HPDE6-E6E7 (cell line): ENCODE results near the gene ACKR4.
"Not testable (repeated sequence)": the region's sequence is repeated elsewhere in the genome, so short reads cannot be mapped to it uniquely, and the experiment has no call there.

Experiments
- DNase-seq: peaks from one replicate; pipeline ENCODE4 v3.0.0; 2011; ENCODE audit warnings: missing footprints; ENCODE audit errors: extremely low spot score

ACKR4 gene

DNA sequence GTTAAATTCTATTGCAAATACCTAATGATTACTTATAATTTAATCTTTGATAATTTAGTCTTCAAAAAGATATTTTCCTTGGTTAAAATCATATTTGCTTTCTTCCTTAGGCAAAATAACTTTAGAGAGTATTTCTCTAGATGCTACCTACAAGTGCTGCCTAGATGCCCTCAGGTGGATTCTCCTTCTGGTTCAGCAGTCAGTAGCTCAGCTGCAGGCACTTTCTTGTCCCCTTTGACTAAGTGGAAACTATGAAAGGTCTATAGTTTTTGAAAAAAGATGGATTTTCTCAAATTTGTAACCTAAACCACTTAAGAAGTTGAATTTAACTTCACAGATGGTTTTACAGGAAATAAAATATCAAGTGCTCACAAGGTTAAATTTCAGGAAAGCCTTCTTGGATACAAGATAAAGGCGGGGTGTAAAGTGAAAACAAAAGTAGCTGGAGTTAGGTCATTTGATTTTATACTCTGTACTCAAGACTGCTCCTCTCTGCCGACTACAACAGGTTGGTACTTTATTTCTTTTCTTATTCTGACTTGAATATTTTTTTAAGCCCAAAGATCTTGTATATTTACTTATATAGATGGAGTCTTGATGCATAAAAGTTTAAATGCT is at the start of gene ACKR4:
Gene ACKR4 (plus strand): TSS at position 455 of the 618 bp plus-strand sequence. CDS start 3,128 bp downstream, outside the sequence.
- DNase-seq, result no peak

DNA sequence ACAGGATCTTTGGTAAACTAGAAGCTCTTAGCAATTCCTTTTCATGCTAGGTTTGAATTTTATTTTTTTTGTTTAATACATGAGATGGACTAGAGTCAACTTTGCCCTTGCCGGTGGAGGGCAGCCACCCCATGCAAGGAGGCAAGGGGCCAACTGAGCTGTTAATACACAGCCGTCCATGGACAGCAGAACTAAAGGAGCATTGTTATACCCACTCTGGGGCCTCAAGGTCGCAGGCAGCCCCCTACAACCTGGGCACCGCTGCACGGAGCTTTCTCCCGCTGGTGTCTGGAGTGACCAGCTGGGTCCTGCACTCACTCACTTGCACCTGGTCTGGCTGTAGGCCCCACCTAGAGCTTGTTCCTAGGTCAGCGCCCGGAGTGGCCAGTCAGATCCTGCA is 47.9 kb upstream of the ACKR4 start:
- DNase-seq, result no peak

- DNase-seq, result no peak
These were observed 47.0 kb upstream of the ACKR4 start for GRCh38 chr3:132549890-132550578.

DNA sequence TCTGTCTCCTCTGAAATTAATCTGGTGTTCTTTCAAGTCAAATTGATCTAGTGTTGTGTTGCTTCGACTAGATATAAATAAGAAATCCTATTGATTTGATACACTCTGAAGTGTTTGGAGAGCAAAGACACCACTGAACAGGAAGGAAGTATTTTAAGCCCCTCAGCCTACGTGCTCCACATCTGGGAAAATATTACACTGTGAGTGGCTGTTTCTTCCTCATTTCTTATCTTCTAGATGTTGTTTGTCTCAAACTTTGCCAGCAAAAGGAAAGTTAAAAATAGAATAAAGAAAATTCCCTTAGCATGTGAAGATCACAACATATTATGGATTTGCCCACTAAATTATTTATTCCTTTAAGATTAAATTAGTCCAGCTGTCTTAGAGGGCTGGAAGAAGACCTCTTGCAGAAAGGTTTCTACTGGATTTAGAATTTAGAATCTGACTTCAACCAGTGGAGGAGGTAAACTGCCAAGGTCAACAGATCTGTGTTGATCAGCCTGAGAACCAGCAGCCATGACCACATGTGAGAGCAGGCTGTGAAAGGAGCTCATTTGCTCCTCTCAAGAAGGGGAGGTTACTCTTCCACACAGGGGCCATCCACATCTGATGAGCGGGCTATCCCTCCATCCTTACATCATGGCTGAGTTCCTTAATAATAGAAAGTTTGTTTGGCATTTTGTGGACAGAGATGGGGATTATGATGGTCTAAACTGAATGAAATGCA is 46.3 kb upstream of the ACKR4 start:
- DNase-seq, result no peak

GRCh38 chr3:132553826-132554225 is 43.2 kb upstream of the ACKR4 start:
- DNase-seq, result no peak

DNA sequence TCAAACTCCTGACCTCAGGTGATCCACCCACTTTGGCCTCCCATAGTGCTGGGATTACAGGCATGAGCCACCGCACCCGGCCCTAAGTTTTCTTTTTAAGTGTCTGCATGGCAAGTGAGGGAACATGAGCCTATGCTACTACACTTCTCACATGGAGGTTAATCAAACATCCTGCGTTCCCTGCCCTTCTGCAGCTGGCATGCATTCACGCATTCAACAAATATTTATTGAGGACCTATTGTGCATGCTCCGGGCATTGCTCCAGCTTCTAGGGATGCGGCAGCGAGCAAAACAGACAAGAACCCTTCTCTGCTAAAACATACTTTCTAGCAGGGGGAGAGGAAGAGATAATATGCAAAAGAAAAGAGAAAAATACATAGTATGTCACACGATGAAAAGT is 42.6 kb upstream of the ACKR4 start:
- no peak for DNase-seq

DNA sequence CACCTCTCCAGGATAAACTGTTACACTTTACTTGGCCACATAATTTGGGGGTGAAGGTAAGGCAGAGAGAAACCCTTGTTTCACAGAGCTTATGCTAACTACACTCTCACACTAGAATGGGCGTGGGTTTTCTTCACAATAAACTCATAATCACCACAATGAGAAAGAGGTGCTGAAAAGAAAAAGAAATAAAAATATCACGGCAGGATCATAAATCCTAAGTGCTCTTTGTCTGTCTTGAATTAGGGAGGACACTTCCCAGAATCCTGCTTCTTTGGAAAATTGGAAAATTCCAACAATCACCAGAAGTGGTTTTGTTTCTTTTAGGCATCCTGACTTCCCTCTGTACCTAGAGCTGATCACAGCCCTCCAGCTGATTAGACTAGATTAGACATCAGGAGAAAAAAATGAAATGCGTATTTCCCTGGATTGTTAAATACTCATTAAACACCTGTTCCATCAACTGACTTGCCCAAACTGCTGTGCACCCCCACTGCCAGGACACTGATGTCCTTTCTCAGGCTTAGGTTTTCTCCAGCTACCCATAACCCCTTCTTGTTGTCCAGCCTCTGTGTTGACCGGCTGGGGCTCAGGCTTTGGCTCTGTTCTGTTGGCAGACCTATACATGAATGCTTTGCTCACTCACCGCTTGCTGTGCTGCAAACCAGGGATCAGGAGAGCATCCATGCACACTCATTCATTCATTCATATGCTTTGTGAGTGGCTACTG is 41.6 kb upstream of the ACKR4 start:
- no peak for DNase-seq

- DNase-seq, result not testable (repeated sequence)
These were observed 41.1 kb upstream of the ACKR4 start for GRCh38 chr3:132556036-132556386.

DNA sequence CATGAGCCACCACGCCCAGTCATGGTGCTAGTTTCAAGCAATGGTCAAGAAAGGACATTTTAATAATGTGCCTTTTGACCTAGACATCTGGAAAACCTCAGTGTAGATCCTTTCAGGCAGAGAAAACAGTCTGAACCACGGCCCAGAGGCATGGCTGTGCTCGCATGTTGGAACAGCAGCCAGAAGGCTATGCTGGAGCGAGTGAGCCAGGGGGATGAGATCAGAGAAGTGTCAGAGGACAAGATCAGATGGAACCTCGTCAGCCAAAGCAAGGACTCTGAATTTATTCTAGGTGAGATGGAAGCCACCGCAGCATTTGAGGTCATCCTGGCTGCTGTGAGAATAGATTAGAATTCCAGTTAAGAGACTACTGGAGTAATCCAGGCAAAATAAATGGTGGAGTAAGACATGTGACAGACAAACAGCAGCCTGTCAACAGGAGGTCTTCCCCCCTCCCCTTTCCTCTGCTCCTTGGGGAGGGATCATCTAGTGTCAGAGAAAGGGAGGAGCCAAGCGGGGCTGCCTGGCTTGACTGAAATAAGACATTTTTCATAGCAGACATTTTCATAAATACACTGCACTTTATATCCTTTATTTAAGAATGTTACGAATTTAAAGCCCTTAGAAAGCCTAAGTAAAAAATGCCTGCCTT is 40.4 kb upstream of the ACKR4 start:
- no peak for DNase-seq

DNA sequence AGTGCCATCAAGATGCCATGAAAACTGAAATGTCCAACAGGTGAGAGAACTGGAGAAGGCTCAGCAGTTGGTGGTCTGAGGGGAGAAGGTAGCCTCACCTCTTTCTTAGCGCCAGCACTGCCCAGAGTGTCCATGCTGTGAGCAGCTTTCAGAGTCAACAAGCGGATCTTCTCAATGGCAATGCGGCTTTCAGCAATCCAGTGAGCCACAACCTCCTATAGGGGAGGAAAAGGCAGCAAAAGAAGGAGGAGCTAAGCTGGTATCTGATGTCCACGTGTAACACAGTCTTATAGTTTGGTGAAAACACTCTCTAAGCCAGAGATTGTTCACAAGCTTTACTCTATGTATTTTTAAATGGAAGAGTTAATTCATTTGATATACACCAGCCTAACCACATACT is 36.1 kb upstream of the ACKR4 start:
- no peak for DNase-seq

DNA sequence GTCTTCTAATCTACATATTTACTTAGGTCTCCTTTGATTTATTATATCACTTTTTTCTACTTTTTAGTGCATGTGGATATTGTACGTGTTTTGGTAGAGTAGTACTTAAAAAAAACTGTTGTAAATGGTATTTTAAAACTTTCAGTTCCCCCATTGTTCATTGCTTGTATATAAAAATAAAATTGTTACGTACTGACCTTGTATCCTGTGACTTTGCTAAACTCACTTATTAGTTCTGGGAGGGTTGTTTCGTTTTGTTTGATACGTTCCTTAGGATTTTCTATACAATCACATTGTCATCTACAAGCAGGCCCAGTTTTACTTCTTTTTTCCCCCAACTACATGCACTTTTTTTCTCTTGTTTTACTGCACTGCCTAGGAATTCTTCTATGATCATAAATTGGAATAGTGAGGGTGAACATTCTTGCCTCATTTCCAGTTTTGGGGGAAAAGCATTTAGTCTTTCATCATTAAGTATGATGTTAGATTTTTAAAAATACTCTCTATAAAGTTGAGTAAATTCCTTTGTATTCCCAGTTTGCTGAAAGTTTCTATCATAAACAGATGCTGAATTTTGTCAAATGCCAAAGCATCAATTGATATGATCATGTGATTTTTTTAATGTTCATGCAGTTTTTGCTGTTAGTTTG is 33.5 kb upstream of the ACKR4 start:
- no peak for DNase-seq

- no peak for DNase-seq
These were observed 33.0 kb upstream of the ACKR4 start for GRCh38 chr3:132564070-132564465.

DNA sequence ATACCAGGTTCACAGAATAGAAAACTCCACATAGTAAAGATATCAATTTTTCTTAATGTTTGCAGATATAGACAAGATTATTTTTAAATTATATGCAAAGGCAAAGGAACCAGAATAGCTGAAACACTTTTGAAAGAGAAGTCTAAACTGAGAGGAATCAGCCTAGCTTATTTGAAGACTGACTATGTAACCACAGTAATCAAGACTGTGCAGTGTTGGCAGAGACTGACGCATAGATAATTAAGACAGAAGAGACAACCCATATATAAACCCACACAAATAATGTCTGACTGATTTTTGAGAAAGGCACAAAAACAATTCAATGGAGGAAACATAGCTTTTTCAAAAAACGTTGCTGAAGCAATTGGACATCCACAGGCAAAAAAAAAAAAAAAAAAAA is 28.6 kb upstream of the ACKR4 start:
- DNase-seq, result no peak

DNA sequence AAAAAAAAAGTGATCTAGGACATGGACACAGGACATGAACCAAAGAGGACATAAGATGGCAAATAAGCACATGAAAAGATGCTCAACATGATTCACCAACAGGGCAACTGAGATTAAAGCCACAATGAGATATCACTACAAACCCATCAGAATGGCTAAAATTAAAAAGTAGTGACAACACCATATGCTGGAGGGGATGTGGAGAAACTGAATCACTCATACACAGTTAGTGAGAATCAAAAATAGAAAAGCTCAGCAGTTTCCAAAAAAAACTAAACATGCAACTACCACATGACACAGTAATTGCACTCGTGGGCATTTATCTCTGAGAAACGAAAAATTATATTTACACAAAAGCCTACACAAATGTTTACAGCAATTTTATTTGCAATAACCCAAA is 27.9 kb upstream of the ACKR4 start:
- DNase-seq, result no peak

DNA sequence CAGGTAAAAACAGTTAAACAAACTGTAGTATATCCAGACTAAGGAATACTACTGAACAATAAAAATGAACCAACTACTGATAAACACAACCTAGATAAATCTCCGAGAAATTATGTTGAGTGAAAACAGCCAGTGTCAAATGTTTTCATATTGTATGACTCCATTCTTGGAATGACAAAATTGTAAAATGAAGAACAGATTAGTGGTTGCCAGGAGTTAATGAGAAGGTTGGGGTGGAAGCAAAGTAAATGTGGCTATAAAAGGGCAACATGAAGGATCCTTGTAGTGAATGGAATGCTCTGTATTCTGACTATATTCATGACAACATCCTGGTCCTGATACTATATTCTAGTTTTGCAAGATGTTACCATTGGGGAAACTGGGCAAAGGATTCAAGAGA is 27.5 kb upstream of the ACKR4 start:
- DNase-seq, result no peak

- no peak for DNase-seq
These were observed 27.1 kb upstream of the ACKR4 start for GRCh38 chr3:132570016-132570415.

DNA sequence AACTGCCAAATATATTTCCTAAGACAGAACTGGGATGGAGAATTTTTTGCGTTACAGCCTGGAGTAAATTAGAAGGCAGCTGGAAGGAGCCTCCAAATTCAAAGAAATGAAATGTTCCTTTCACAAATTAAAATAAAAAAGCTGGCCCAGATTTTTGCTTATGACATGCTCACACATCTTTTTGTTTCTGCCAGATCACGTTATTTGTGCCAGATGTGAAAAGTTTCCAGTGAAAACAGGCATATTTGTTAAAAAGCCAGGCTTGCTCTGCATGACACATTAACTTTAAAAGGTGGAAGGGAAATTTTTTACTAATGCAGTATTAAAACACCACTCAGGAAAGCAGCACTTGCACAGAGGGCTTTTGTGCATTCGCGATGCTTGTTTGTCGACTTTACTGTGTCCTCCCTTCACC is 23.3 kb upstream of the ACKR4 start:
- no peak for DNase-seq

DNA sequence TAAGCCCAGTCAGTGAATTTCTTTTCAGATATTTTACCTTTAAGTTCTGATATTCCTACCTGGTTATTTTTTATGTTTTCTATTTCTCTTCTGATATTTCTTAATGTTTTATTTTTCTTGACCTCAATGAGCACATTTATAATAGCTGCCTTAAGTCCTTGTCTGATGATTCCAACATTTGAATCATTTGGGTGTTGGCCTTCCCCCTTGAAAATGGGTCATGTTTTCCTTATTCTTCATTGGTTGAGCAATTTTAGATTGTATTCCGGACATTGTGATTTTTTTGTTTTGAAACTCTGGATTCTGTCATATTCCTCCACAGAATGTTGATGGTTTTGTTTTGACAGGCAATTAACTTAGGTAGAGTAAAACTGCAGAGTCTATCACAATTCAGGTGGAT is 9.7 kb upstream of the ACKR4 start:
- no peak for DNase-seq

DNA sequence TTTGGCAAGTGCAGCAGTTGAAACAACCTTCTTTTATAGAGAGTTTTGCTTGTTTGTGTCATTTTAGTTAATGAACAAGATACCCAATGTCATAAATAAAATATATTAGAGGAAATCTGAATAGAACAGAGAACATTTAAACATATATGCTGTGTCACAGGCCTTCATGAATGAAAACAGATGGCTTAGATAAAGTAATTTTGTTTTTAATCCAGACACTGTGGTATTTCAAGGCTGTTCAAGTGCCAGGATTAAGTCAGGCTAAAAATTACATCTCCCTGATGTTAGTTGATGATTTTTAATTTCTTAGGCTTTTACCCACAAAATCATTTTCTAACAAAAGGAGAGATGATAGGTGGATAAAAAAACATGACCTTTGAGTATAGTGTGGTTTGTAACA is 4.9 kb upstream of the ACKR4 start:
- no peak for DNase-seq

GRCh38 chr3:132593241-132593946 is 3.7 kb upstream of the ACKR4 start:
- DNase-seq, result no peak

GRCh38 chr3:132593947-132594323 is 3.1 kb upstream of the ACKR4 start:
- DNase-seq, result peak; percentile 59
